DND-41 (cell line): ENCODE measurements around the gene TWIST2.

ENCODE experiments used
- ATAC-seq: fragments of 200-7000 bp; cut with Tn5 transposase; 3 replicates; pipeline ENCODE4 v1.9.1; 2021; ENCODE audit warnings: low read depth; ENCODE audit not compliant: insufficient read depth
- DNase-seq: peaks from one replicate; pipeline ENCODE4 v3.0.0-alpha.2; 2020
- H2AFZ ChIP-seq: 2 replicates; pipeline ENCODE4 v1.6.0; 2012; ENCODE audit warnings: low read depth, low read length
- H3K27ac ChIP-seq: 2 replicates; pipeline ENCODE4 v1.5.1; 2012; ENCODE audit warnings: low read length, inconsistent platforms
- H3K27me3 ChIP-seq: fragments of 200-600 bp; sonication (generic); 2 replicates; pipeline ENCODE4 v1.6.0; 2012; ENCODE audit warnings: low read length, mild to moderate bottlenecking, inconsistent platforms; ENCODE audit not compliant: insufficient read depth, poor library complexity
- H3K36me3 ChIP-seq: 2 replicates; pipeline ENCODE4 v1.5.1; 2012; ENCODE audit warnings: low read length, inconsistent platforms; ENCODE audit not compliant: insufficient read depth
- H3K4me1 ChIP-seq: 2 replicates; pipeline ENCODE4 v1.5.1; 2012; ENCODE audit warnings: mild to moderate bottlenecking, low read length; ENCODE audit not compliant: insufficient read depth
- H3K4me2 ChIP-seq: 2 replicates; pipeline ENCODE4 v1.6.0; 2012; ENCODE audit warnings: mild to moderate bottlenecking, moderate library complexity, low read length, inconsistent platforms; ENCODE audit not compliant: insufficient read depth
- H3K4me3 ChIP-seq, 2 experiments: fragments of 200-600 bp in 1 of 2; shearing (Covaris generic) in 1 of 2; 2 replicates each; pipeline ENCODE4 v1.5.1; 2012 to 2016; ENCODE audit warnings: inconsistent platforms in 2 of 2, low read length in 2 of 2, mild to moderate bottlenecking in 2 of 2, low read depth in 1 of 2, moderate library complexity in 1 of 2
- H3K79me2 ChIP-seq: 2 replicates; pipeline ENCODE4 v1.6.0; 2012; ENCODE audit warnings: low read length, inconsistent platforms; ENCODE audit not compliant: insufficient read depth
- H3K9ac ChIP-seq: 2 replicates; pipeline ENCODE4 v1.6.0; 2012; ENCODE audit warnings: low read depth, mild to moderate bottlenecking, inconsistent platforms, low read length, moderate library complexity
- H3K9me3 ChIP-seq: 2 replicates; pipeline ENCODE4 v1.5.1; 2012; ENCODE audit warnings: low read length, moderate library complexity, mild to moderate bottlenecking, inconsistent platforms; ENCODE audit not compliant: insufficient read depth, severe bottlenecking
- H4K20me1 ChIP-seq: 2 replicates; pipeline ENCODE4 v1.6.0; 2012; ENCODE audit warnings: low read length; ENCODE audit not compliant: insufficient read depth
- EZH2 ChIP-seq: IDR thresholded peaks from 3 replicates; pipeline ENCODE4 v1.6.1; 2012; ENCODE audit warnings: borderline replicate concordance, low read depth, mild to moderate bottlenecking, moderate library complexity, low read length, inconsistent platforms; ENCODE audit not compliant: severe bottlenecking
- TF ChIP-seq, protein P1 (sequence below): IDR thresholded peaks from 2 replicates; pipeline ENCODE4 v1.5.1; 2012; ENCODE audit warnings: borderline replicate concordance, low read length, moderate library complexity, mild to moderate bottlenecking; ENCODE audit not compliant: poor library complexity, severe bottlenecking; ENCODE audit errors: extremely low read depth

The TWIST2 gene

DNA sequence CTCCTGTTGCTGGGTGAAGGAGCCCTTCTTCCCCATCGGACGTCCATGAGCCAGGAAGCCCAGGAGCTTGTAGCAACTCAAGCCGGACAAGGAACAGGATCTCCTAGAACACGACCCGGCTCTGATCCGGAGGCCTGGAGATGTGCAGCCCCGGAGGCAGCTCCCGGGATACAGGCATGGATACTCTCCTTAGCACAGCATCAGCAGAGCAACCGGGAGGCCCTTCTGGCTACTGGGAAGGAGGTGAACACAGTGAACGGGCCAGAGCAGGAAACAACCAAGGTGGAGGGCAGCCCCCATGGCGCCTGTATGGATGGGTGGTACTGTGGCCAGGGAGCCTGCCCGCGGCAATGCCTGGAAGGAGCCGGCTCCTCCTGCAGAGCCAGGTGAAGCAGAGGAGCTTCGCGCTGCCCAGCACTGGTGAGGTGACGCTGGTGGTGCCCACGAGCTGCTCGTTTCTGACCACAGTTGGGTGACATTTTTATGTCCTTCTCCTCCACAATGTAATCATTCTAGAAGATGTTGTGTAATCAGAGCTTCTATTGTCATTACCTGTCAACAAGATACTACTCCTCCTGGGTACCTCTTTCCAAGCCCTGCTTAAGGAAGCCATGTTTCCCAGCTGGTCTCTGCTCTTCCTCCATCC lies 94.3 kb downstream of the TWIST2 start:
- no peak overlapping the region for H3K9ac ChIP-seq
- H3K4me2 ChIP-seq: no peak overlapping the region
- H3K27ac ChIP-seq: no peak overlapping the region
- TF ChIP-seq, protein P1, sequence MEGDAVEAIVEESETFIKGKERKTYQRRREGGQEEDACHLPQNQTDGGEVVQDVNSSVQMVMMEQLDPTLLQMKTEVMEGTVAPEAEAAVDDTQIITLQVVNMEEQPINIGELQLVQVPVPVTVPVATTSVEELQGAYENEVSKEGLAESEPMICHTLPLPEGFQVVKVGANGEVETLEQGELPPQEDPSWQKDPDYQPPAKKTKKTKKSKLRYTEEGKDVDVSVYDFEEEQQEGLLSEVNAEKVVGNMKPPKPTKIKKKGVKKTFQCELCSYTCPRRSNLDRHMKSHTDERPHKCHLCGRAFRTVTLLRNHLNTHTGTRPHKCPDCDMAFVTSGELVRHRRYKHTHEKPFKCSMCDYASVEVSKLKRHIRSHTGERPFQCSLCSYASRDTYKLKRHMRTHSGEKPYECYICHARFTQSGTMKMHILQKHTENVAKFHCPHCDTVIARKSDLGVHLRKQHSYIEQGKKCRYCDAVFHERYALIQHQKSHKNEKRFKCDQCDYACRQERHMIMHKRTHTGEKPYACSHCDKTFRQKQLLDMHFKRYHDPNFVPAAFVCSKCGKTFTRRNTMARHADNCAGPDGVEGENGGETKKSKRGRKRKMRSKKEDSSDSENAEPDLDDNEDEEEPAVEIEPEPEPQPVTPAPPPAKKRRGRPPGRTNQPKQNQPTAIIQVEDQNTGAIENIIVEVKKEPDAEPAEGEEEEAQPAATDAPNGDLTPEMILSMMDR: no peak
- no peak for TF ChIP-seq EZH2
- H3K36me3 ChIP-seq: no peaks in the 10 kb centered on the region
- peaks cover 9% of the 10 kb centered on the region for H3K9me3 ChIP-seq
- no peaks in the 10 kb centered on the region for H3K4me1 ChIP-seq
- no peaks in the 10 kb centered on the region for H4K20me1 ChIP-seq
- H2AFZ ChIP-seq: no peak overlapping the region
- no peak overlapping the region for H3K4me3 ChIP-seq
- H3K27me3 ChIP-seq: peaks cover 8% of the 10 kb centered on the region
- DNase-seq (no peak), ATAC-seq (no peak)
- H3K79me2 ChIP-seq: no peaks in the 10 kb centered on the region

- ATAC-seq: no peak
- Histone ChIP-seq H3K79me2 (no peaks in the 10 kb centered on the region), H3K4me2 (no peak overlapping the region), H2AFZ (no peak overlapping the region), H3K4me1 (no peaks in the 10 kb centered on the region), H3K9me3 (peaks cover 9% of the 10 kb centered on the region), H4K20me1 (no peaks in the 10 kb centered on the region), H3K36me3 (no peaks in the 10 kb centered on the region), H3K4me3 (no peak overlapping the region), H3K9ac (no peak overlapping the region), H3K27me3 (peaks cover 8% of the 10 kb centered on the region), H3K27ac (no peak overlapping the region)
- DNase-seq: no peak
- TF ChIP-seq, protein P1: no peak
- no peak for TF ChIP-seq EZH2
Measured at GRCh38 chr2:238942726-238943300, 94.9 kb downstream of the TWIST2 start.

- Histone ChIP-seq H3K79me2 (no peaks in the 10 kb centered on the region), H3K4me3 (no peak overlapping the region), H3K4me2 (no peak overlapping the region), H3K9ac (no peak overlapping the region), H2AFZ (no peak overlapping the region), H3K27ac (no peak overlapping the region), H3K27me3 (peaks cover 8% of the 10 kb centered on the region), H3K36me3 (no peaks in the 10 kb centered on the region), H3K9me3 (peaks cover 9% of the 10 kb centered on the region), H4K20me1 (no peaks in the 10 kb centered on the region), H3K4me1 (no peaks in the 10 kb centered on the region)
- TF ChIP-seq, protein P1: no peak
- no peak for TF ChIP-seq EZH2
- DNase-seq (no peak), ATAC-seq (no peak)
Measured at GRCh38 chr2:238943338-238944067, 95.6 kb downstream of the TWIST2 start.
